Mammary epithelial cell (primary cell): ENCODE data around the gene TTYH2.

ENCODE experiments used
- CTCF ChIP-seq, 2 donors: IDR thresholded peaks in 1 of 2; conservative IDR thresholded peaks in 1 of 2; 2 replicates each; pipeline ENCODE4 v1.5.1; 2011 to 2012; ENCODE audit warnings: inconsistent platforms in 2 of 2, low read length in 2 of 2, mild to moderate bottlenecking in 2 of 2, control low read depth in 1 of 2, low read depth in 1 of 2; ENCODE audit not compliant: insufficient read depth in 1 of 2; ENCODE audit errors: extremely low read depth in 1 of 2
- EZH2 ChIP-seq: IDR thresholded peaks from 2 replicates; pipeline ENCODE4 v1.6.1; 2012; ENCODE audit warnings: low read length, inconsistent platforms, borderline replicate concordance

GRCh38 chr17:74216505-74216904, 3.1 kb downstream of the TTYH2 start:
- TF ChIP-seq CTCF (conservative IDR thresholded peaks at IDR 0.05 in 1 of 2, IDR thresholded peaks at IDR 0.05 in 1 of 2; ENCODE audit: extremely low read depth in 1 of 2, insufficient read depth in 1 of 2, low read depth in 1 of 2, low read length in 2 of 2) (no peak), EZH2 (no peak)
